Activated T-cell treated with anti-CD3 and anti-CD28 coated beads, Interleukin-2, amount 50 U/mL, for 4 hours (primary cell): ENCODE measurements around the gene RAB39B. TPM values are rescaled to one million over a fixed set of nuclear protein-coding genes. Genes with fewer than 3 reads are reported as not detected.
A peak's percentile ranks its signal among the peaks of the same experiment; 100 is the strongest.
"Not testable (repeated sequence)": the region's sequence is repeated elsewhere in the genome, so short reads cannot be mapped to it uniquely, and the experiment has no call there.

Source experiments
- ATAC-seq, 2 donors: fragments of 200-7000 bp; cut with Tn5 transposase; one replicate each; pipeline ENCODE4 v1.10.0; 2021
- DNase-seq: peaks from one replicate; pipeline ENCODE4 v3.0.0-alpha.2; 2020
- H3K27me3 Mint-ChIP-seq: one replicate; pipeline ENCODE4 v1.8.0; 2021; ENCODE audit warnings: low read depth, mixed read lengths
- H3K36me3 Mint-ChIP-seq: one replicate; pipeline ENCODE4 v1.8.0; 2022; ENCODE audit warnings: mixed read lengths; ENCODE audit not compliant: insufficient read depth
- H3K4me1 Mint-ChIP-seq: one replicate; pipeline ENCODE4 v1.8.0; 2021; ENCODE audit warnings: low read depth, mixed read lengths
- H3K4me3 Mint-ChIP-seq: one replicate; pipeline ENCODE4 v1.8.0; 2021; ENCODE audit warnings: mild to moderate bottlenecking, moderate library complexity, mixed read lengths
- H3K9me3 Mint-ChIP-seq: one replicate; pipeline ENCODE4 v1.8.0; 2021; ENCODE audit warnings: mixed read lengths
- total RNA-seq, 3 donors: library from RNA; stranded (reverse); gene quantifications; one replicate each; pipeline ENCODE4 v1.2.1, GENCODE V29; 2021

Gene RAB39B
- total RNA-seq, 3 donors from 2014 or later, result 8.1 to 9.6 (median 8.4) TPM

- peaks cover 24% of the 10 kb centered on the region for H3K36me3 Mint-ChIP-seq
- peaks cover 13% of the 10 kb centered on the region for H3K4me1 Mint-ChIP-seq
- no peak for ATAC-seq
- DNase-seq, result no peak
- H3K27me3 Mint-ChIP-seq, result no peaks in the 10 kb centered on the region
- H3K9me3 Mint-ChIP-seq, result no peaks in the 10 kb centered on the region
- no peak overlapping the region for H3K4me3 Mint-ChIP-seq
Observed at GRCh38 chrX:155231163-155231562, 33.1 kb downstream of the RAB39B start.

- Mint-ChIP-seq H3K4me3 (no peak overlapping the region), H3K4me1 (peaks cover 6% of the 10 kb centered on the region), H3K27me3 (no peaks in the 10 kb centered on the region), H3K36me3 (peaks cover 24% of the 10 kb centered on the region), H3K9me3 (no peaks in the 10 kb centered on the region)
- DNase-seq, result no peak
- ATAC-seq, result no peak
Observed at GRCh38 chrX:155225774-155226173, 38.5 kb downstream of the RAB39B start.

GRCh38 chrX:155223746-155224145, 40.5 kb downstream of the RAB39B start:
- H3K4me1 Mint-ChIP-seq, ATAC-seq, H3K9me3 Mint-ChIP-seq: not testable (repeated sequence)

GRCh38 chrX:155221351-155221750, 42.9 kb downstream of the RAB39B start:
- no peak overlapping the region for H3K4me3 Mint-ChIP-seq
- peaks cover 11% of the 10 kb centered on the region for H3K36me3 Mint-ChIP-seq
- no peaks in the 10 kb centered on the region for H3K27me3 Mint-ChIP-seq
- ATAC-seq (no peak), DNase-seq (no peak)
- no peaks in the 10 kb centered on the region for H3K9me3 Mint-ChIP-seq
- peaks cover 21% of the 10 kb centered on the region for H3K4me1 Mint-ChIP-seq

More at GRCh38 chrX:155223746-155224145, 40.5 kb downstream of the RAB39B start:
- H3K4me3 Mint-ChIP-seq, DNase-seq, H3K27me3 Mint-ChIP-seq: not testable (repeated sequence)
- peaks cover 19% of the 10 kb centered on the region for H3K36me3 Mint-ChIP-seq

GRCh38 chrX:155218777-155219176, 45.5 kb downstream of the RAB39B start:
- H3K4me3 Mint-ChIP-seq, result peak overlapping the region; percentile 42
- H3K27me3 Mint-ChIP-seq, result no peaks in the 10 kb centered on the region
- peaks cover 21% of the 10 kb centered on the region for H3K4me1 Mint-ChIP-seq
- no peaks in the 10 kb centered on the region for H3K9me3 Mint-ChIP-seq
- H3K36me3 Mint-ChIP-seq, result peaks cover 11% of the 10 kb centered on the region
- ATAC-seq (no peak), DNase-seq (no peak)

GRCh38 chrX:155216940-155217440, 47.3 kb downstream of the RAB39B start:
- H3K27me3 Mint-ChIP-seq, result no peaks in the 10 kb centered on the region
- peaks cover 21% of the 10 kb centered on the region for H3K4me1 Mint-ChIP-seq
- DNase-seq, result no peak
- peaks cover 8% of the 10 kb centered on the region for H3K36me3 Mint-ChIP-seq
- H3K9me3 Mint-ChIP-seq, result no peaks in the 10 kb centered on the region
- peak overlapping the region; percentile 96 for H3K4me3 Mint-ChIP-seq
- ATAC-seq, result no peak

GRCh38 chrX:155216179-155216939, 47.9 kb downstream of the RAB39B start, which contains the start of gene VBP1:
Gene VBP1, plus strand, starts transcription at chrX:155216460. Its CDS starts 23 bp downstream, at chrX:155216483.
- peaks cover 20% of the 10 kb centered on the region for H3K4me1 Mint-ChIP-seq
- DNase-seq, result peak; percentile 79
- peaks cover 2% of the 10 kb centered on the region for H3K36me3 Mint-ChIP-seq
- ATAC-seq, result peak; percentile 98
- H3K27me3 Mint-ChIP-seq, result no peaks in the 10 kb centered on the region
- no peaks in the 10 kb centered on the region for H3K9me3 Mint-ChIP-seq
- peak within 1 kb of the TSS; percentile 96 for H3K4me3 Mint-ChIP-seq

- H3K36me3 Mint-ChIP-seq, result peaks cover 2% of the 10 kb centered on the region
- peak; percentile 20 to 22 for ATAC-seq
- H3K27me3 Mint-ChIP-seq, result no peaks in the 10 kb centered on the region
- peak overlapping the region; percentile 96 for H3K4me3 Mint-ChIP-seq
- H3K4me1 Mint-ChIP-seq, result peaks cover 20% of the 10 kb centered on the region
- no peak for DNase-seq
- no peaks in the 10 kb centered on the region for H3K9me3 Mint-ChIP-seq
Observed at GRCh38 chrX:155215443-155216178, 48.7 kb downstream of the RAB39B start.

- Mint-ChIP-seq H3K4me3 (no peak overlapping the region), H3K36me3 (no peaks in the 10 kb centered on the region), H3K27me3 (no peaks in the 10 kb centered on the region), H3K9me3 (no peaks in the 10 kb centered on the region), H3K4me1 (peaks cover 17% of the 10 kb centered on the region)
- ATAC-seq, result no peak
- no peak for DNase-seq
Observed at GRCh38 chrX:155213731-155214130, 50.6 kb downstream of the RAB39B start.

GRCh38 chrX:155211208-155211607, 53.1 kb downstream of the RAB39B start:
- ATAC-seq, result no peak
- Mint-ChIP-seq H3K9me3 (no peaks in the 10 kb centered on the region), H3K27me3 (no peaks in the 10 kb centered on the region), H3K36me3 (no peaks in the 10 kb centered on the region), H3K4me3 (no peak overlapping the region), H3K4me1 (peaks cover 2% of the 10 kb centered on the region)
- no peak for DNase-seq

Other genes with a start within 250 kb of the RAB39B start
- gene F8, start 241.8 kb downstream of the RAB39B start, total RNA-seq, result 1 to 10 TPM; 1.3 to 2.4 (median 1.5) TPM
- 100 to 1,000 TPM; 114 to 124 (median 116) TPM for gene FUNDC2, start 237.6 kb downstream of the RAB39B start, total RNA-seq
- gene CMC4, start 193.4 kb downstream of the RAB39B start, total RNA-seq, result 1 to 10 TPM; 1.1 to 2.7 (median 1.6) TPM
- gene MTCP1, start 193.4 kb downstream of the RAB39B start, total RNA-seq, result 1 to 10 TPM; 3.4 to 5.5 (median 5.1) TPM
- 10 to 100 TPM; 21.7 to 25.6 (median 23.1) TPM for gene BRCC3, start 193.0 kb downstream of the RAB39B start, total RNA-seq
- gene VBP1, start 48.0 kb downstream of the RAB39B start, total RNA-seq, result 10 to 100 TPM; 83.6 to 88.2 (median 86.5) TPM
- 1 to 10 TPM in 1 of 3 donors, under 1 TPM in 2; 0.29 to 1.6 (median 0.46) TPM for gene CLIC2, start 70.1 kb upstream of the RAB39B start, total RNA-seq
- gene F8A2, start 117.6 kb upstream of the RAB39B start, total RNA-seq, result not detected
- 10 to 100 TPM in 1 of 3 donors, 1 to 10 TPM in 2; 2.0 to 10.3 (median 8.6) TPM for gene F8A3, start 194.1 kb upstream of the RAB39B start, total RNA-seq